GM12891 (cell line): ENCODE results near the gene CCDC24.

Experiments
- POLR2A ChIP-seq: IDR thresholded peaks from 2 replicates; pipeline ENCODE4 v1.6.1; 2011; ENCODE audit warnings: low read depth, low read length, control low read depth
- TAF1 ChIP-seq: IDR thresholded peaks from 2 replicates; pipeline ENCODE4 v1.6.1; 2011; ENCODE audit warnings: low read depth, low read length, control low read depth

- no peak for TF ChIP-seq TAF1
- TF ChIP-seq POLR2A = no peak
Measured at GRCh38 chr1:44012941-44013609, 21.7 kb downstream of the CCDC24 start.
